Mucosa of rectum (tissue), 2 donors: ENCODE results near the gene TBC1D9B.

Experiments
- H3K27ac ChIP-seq, 2 donors: one replicate each; pipeline ENCODE4 v1.7.0; 2013; ENCODE audit warnings: inconsistent platforms in 2 of 2, low read depth in 2 of 2, low read length in 2 of 2
- H3K27me3 ChIP-seq, 2 donors: one replicate each; pipeline ENCODE4 v1.7.0; 2013; ENCODE audit warnings: low read length in 2 of 2; ENCODE audit not compliant: control insufficient read depth in 2 of 2, insufficient read depth in 2 of 2
- H3K36me3 ChIP-seq, 2 donors: one replicate each; pipeline ENCODE4 v1.7.0; 2013; ENCODE audit warnings: low read length in 2 of 2; ENCODE audit not compliant: control insufficient read depth in 2 of 2, insufficient read depth in 2 of 2
- H3K4me1 ChIP-seq, 2 donors: one replicate each; pipeline ENCODE4 v1.7.0; 2013; ENCODE audit warnings: low read length in 2 of 2, mild to moderate bottlenecking in 1 of 2; ENCODE audit not compliant: control insufficient read depth in 2 of 2, insufficient read depth in 2 of 2
- H3K4me3 ChIP-seq, 2 donors: one replicate each; pipeline ENCODE4 v1.7.0; 2013; ENCODE audit warnings: low read length in 2 of 2
- H3K9ac ChIP-seq, 2 donors: one replicate each; pipeline ENCODE4 v1.7.0; 2013; ENCODE audit warnings: low read length in 2 of 2, low read depth in 1 of 2, mild to moderate bottlenecking in 1 of 2
- H3K9me3 ChIP-seq, 2 donors: one replicate each; pipeline ENCODE4 v1.7.0; 2013; ENCODE audit warnings: low read length in 2 of 2; ENCODE audit not compliant: control insufficient read depth in 2 of 2
- donor health status: healthy.
- donor health status: Normal muscosa, but diverticular disease.

TBC1D9B gene

GRCh38 chr5:179886190-179886911, 21.3 kb downstream of the TBC1D9B start:
- Histone ChIP-seq H3K27me3 (no peaks in the 10 kb centered on the region), H3K27ac (no peak overlapping the region), H3K4me3 (no peak overlapping the region), H3K9me3 (peaks cover 0 to 4% of the 10 kb centered on the region in 2 donors), H3K36me3 (peaks cover 58 to 75% of the 10 kb centered on the region in 2 donors), H3K4me1 (no peaks in the 10 kb centered on the region), H3K9ac (no peak overlapping the region)

GRCh38 chr5:179885491-179886090, 22.1 kb downstream of the TBC1D9B start:
- H3K36me3 ChIP-seq: peaks cover 51 to 72% of the 10 kb centered on the region in 2 donors
- H3K9ac ChIP-seq: no peak overlapping the region
- peaks cover 0 to 4% of the 10 kb centered on the region in 2 donors for H3K9me3 ChIP-seq
- no peaks in the 10 kb centered on the region for H3K27me3 ChIP-seq
- no peaks in the 10 kb centered on the region for H3K4me1 ChIP-seq
- H3K27ac ChIP-seq: no peak overlapping the region
- H3K4me3 ChIP-seq: no peak overlapping the region

- no peak overlapping the region for H3K9ac ChIP-seq
- H3K36me3 ChIP-seq: peaks cover 48 to 63% of the 10 kb centered on the region in 2 donors
- H3K27ac ChIP-seq: no peak overlapping the region
- H3K27me3 ChIP-seq: no peaks in the 10 kb centered on the region
- no peaks in the 10 kb centered on the region for H3K4me1 ChIP-seq
- H3K4me3 ChIP-seq: no peak overlapping the region
- H3K9me3 ChIP-seq: peaks cover 0 to 4% of the 10 kb centered on the region in 2 donors
Observed at GRCh38 chr5:179883163-179883562, 24.5 kb downstream of the TBC1D9B start.

DNA sequence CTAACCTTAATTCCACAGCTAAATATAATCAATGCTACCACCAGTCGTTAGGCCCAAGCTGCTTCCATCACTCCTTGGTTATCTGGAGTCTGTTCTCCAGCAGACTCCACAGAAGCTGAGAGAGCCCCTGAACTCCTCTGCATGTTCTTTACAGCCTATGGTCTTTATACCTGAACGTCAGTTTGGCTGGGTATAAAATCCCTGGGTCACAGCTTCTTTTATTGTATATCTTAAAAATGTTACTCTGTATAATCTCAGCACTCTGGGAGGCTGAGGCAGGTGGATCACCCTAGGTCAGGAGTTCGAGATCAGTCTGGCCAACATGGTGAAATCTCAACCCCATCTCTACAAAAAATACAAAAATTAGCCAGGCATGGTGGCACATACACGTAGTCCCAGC, 25.4 kb downstream of the TBC1D9B start:
- no peaks in the 10 kb centered on the region for H3K27me3 ChIP-seq
- H3K27ac ChIP-seq: no peak overlapping the region
- peaks cover 0 to 4% of the 10 kb centered on the region in 2 donors for H3K9me3 ChIP-seq
- H3K4me3 ChIP-seq: no peak overlapping the region
- H3K9ac ChIP-seq: no peak overlapping the region
- no peaks in the 10 kb centered on the region for H3K4me1 ChIP-seq
- peaks cover 50 to 60% of the 10 kb centered on the region in 2 donors for H3K36me3 ChIP-seq

DNA sequence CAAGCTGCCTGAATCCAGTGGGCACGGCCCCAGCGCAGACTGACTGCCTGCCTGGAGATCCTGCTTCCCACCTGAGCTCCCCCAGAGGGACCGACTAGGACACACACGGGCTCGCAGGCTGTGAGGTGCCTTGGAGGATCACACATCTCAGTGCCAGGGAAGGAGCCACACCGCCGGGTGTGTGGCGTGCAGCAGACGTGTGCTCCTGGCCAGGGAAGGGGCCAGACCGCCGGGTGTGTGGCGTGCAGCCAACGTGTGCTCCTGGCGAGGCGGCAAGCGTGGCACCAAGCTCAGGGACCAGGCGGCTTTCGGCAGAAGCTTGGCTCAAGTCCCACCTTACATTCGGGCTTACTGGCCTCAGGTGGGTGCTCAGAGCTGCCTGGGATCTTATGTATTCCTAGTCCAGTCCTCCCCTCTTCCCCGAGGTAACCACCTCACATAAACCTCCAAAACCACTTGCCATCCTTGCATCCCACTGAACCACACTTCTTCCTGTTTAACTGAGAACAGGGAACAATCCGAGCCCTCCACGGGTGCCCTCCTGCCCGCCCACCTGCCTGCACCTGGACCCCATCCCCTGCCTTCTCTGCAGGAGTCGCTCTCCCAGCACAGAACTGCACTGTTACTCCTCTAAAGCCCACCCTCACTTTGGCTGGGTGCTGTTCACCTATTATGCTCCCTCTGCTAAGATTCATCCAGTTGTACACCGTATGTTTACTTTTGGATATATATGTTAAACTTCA, 26.7 kb downstream of the TBC1D9B start:
- Histone ChIP-seq H3K27ac (no peak overlapping the region), H3K4me3 (no peak overlapping the region), H3K9ac (no peak overlapping the region), H3K9me3 (peaks cover 0 to 4% of the 10 kb centered on the region in 2 donors), H3K36me3 (peaks cover 49 to 56% of the 10 kb centered on the region in 2 donors), H3K27me3 (no peaks in the 10 kb centered on the region), H3K4me1 (no peaks in the 10 kb centered on the region)

- Histone ChIP-seq H3K4me3 (no peak overlapping the region), H3K9me3 (peaks cover 0 to 4% of the 10 kb centered on the region in 2 donors), H3K4me1 (no peaks in the 10 kb centered on the region), H3K36me3 (peaks cover 50 to 59% of the 10 kb centered on the region in 2 donors), H3K27ac (no peak overlapping the region), H3K27me3 (no peaks in the 10 kb centered on the region), H3K9ac (no peak overlapping the region)
Observed at GRCh38 chr5:179880066-179880650, 27.5 kb downstream of the TBC1D9B start.

- peaks cover 51 to 60% of the 10 kb centered on the region in 2 donors for H3K36me3 ChIP-seq
- H3K27me3 ChIP-seq: no peaks in the 10 kb centered on the region
- no peak overlapping the region for H3K27ac ChIP-seq
Observed at GRCh38 chr5:179879690-179880010, 28.0 kb downstream of the TBC1D9B start.

GRCh38 chr5:179879003-179879689, 28.6 kb downstream of the TBC1D9B start:
- Histone ChIP-seq H3K9ac (no peak overlapping the region), H3K4me1 (no peaks in the 10 kb centered on the region), H3K4me3 (no peak overlapping the region), H3K27ac (no peak overlapping the region), H3K36me3 (peaks cover 51 to 60% of the 10 kb centered on the region in 2 donors), H3K9me3 (peaks cover 0 to 4% of the 10 kb centered on the region in 2 donors), H3K27me3 (no peaks in the 10 kb centered on the region)

More at GRCh38 chr5:179879690-179880010, 28.0 kb downstream of the TBC1D9B start:
- Histone ChIP-seq H3K4me3 (no peak overlapping the region), H3K9ac (no peak overlapping the region), H3K9me3 (peaks cover 0 to 4% of the 10 kb centered on the region in 2 donors), H3K4me1 (no peaks in the 10 kb centered on the region)

DNA sequence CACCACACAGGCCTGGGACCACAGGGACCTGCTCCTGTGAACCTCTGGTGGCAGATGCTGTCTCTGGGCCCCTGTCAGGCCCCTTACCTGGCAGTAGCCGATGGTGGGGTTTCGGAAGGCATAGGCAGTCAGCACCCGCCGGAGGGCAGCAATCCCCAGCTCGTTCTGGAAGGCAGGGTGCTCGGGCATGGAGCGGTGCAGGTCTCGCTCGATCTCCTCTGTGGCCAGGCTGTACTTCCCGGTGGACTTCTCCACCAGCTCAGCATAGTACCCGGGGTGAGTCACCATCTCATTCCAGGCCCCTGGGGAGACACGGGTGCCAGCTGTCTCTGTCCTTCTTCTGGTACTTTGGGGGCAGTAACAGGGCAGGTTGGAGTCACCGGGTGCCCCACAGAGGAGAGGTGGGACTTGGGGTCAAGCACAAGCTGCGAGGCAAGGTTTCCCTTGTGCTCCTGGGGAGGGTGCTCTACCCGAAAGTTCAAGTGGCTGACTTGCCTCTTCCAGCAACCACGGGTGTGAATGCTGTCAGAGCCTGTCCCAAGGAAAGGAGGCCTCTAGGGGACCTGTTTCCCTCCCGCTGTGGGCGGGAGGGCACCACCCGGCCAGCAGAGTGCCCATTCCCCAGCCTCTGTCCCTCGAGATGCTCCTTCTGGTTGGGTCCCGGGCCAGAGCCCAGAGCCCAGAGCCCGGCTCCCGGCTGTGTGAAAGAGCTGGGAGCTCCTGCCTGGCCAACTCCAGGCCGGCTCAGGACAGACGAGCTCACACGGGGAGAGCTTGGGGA, 29.3 kb downstream of the TBC1D9B start:
- no peaks in the 10 kb centered on the region for H3K4me1 ChIP-seq
- no peaks in the 10 kb centered on the region for H3K27me3 ChIP-seq
- H3K9ac ChIP-seq: no peak overlapping the region
- H3K27ac ChIP-seq: no peak overlapping the region
- H3K9me3 ChIP-seq: no peaks in the 10 kb centered on the region
- peaks cover 49 to 58% of the 10 kb centered on the region in 2 donors for H3K36me3 ChIP-seq
- H3K4me3 ChIP-seq: no peak overlapping the region
